Activated CD4-positive, alpha-beta T cell treated with anti-CD3 and anti-CD28 coated beads, Interleukin-2, Interleukin-4, amounts not matched to agents 100 ng/mL and 50 ng/mL, durations not matched to agents 16 hours and 8 hours (primary cell): ENCODE results near the gene TTBK2.
A peak's percentile ranks its signal among the peaks of the same experiment; 100 is the strongest.
"Not testable (repeated sequence)": the region's sequence is repeated elsewhere in the genome, so short reads cannot be mapped to it uniquely, and the experiment has no call there.

Source experiments
- DNase-seq: peaks from one replicate; pipeline ENCODE4 v3.0.0-alpha.2; 2020; ENCODE audit warnings: low spot score

The TTBK2 gene

GRCh38 chr15:42920519-42921341 lies at the start of gene TTBK2:
Gene TTBK2, minus strand, starts transcription at chr15:42920778. Its CDS starts 42,161 bp downstream, at chr15:42878617.
- peak; percentile 99 for DNase-seq

GRCh38 chr15:42964476-42964875 lies 43.9 kb upstream of the TTBK2 start:
- DNase-seq = no peak

- no peak for DNase-seq
Observed at GRCh38 chr15:42955518-42955917, 34.9 kb upstream of the TTBK2 start.

GRCh38 chr15:42954291-42954690 lies 33.7 kb upstream of the TTBK2 start:
- no peak for DNase-seq

GRCh38 chr15:42948898-42949297 lies 28.3 kb upstream of the TTBK2 start:
- DNase-seq = not testable (repeated sequence)

GRCh38 chr15:42940527-42940926 lies 19.9 kb upstream of the TTBK2 start:
- no peak for DNase-seq

- DNase-seq = no peak
Observed at GRCh38 chr15:42939841-42940240, 19.3 kb upstream of the TTBK2 start.

- DNase-seq = no peak
Observed at GRCh38 chr15:42937143-42937542, 16.6 kb upstream of the TTBK2 start.

- DNase-seq = no peak
Observed at GRCh38 chr15:42933886-42934667, 13.5 kb upstream of the TTBK2 start.

- no peak for DNase-seq
Observed at GRCh38 chr15:42932833-42933515, 12.4 kb upstream of the TTBK2 start.

GRCh38 chr15:42931702-42932486 lies 11.3 kb upstream of the TTBK2 start:
- DNase-seq = no peak

- no peak for DNase-seq
Observed at GRCh38 chr15:42929306-42929848, 8.8 kb upstream of the TTBK2 start.

GRCh38 chr15:42921342-42921731 lies 759 bp upstream of the TTBK2 start:
- DNase-seq = peak; percentile 23

GRCh38 chr15:42919799-42920518 lies 619 bp downstream of the TTBK2 start:
- peak; percentile 25 for DNase-seq

GRCh38 chr15:42919308-42919707 lies 1.3 kb downstream of the TTBK2 start:
- DNase-seq = peak; percentile 13

GRCh38 chr15:42918047-42918446 lies 2.5 kb downstream of the TTBK2 start:
- DNase-seq = no peak

GRCh38 chr15:42915654-42916315 lies 4.8 kb downstream of the TTBK2 start:
- no peak for DNase-seq

- DNase-seq = no peak
Observed at GRCh38 chr15:42914728-42915497, 5.7 kb downstream of the TTBK2 start.

- DNase-seq = no peak
Observed at GRCh38 chr15:42911058-42911592, 9.5 kb downstream of the TTBK2 start.
